Spleen (tissue), 11 donors: Measurements from ENCODE around the gene CSTPP1. TPM values are rescaled to one million over a fixed set of nuclear protein-coding genes. Genes with fewer than 3 reads are reported as not detected.
A peak's percentile ranks its signal among the peaks of the same experiment; 100 is the strongest.

Source experiments
- DNase-seq: peaks from one replicate; pipeline ENCODE4 v3.0.0-alpha.2; 2020
- H3K27ac ChIP-seq, 8 donors: fragments of 200-600 bp; sonication (generic) in 7 of 8; 1 replicate in 4 of 8; 2 replicates in 4 of 8; pipeline versions ENCODE4 v1.5.0 to v1.8.0; 2016 to 2021; ENCODE audit warnings: inconsistent platforms in 4 of 8, mild to moderate bottlenecking in 4 of 8, moderate library complexity in 1 of 8
- H3K27me3 ChIP-seq, 7 donors: fragments of 200-600 bp; sonication (generic) in 6 of 7; replicated peaks in 1 of 7; 1 replicate in 4 of 7; 2 replicates in 3 of 7; pipeline versions ENCODE4 v1.5.0 to v1.8.0; 2016 to 2021; ENCODE audit warnings: inconsistent platforms in 3 of 7, mild to moderate bottlenecking in 1 of 7
- H3K36me3 ChIP-seq, 6 donors: fragments of 200-600 bp; sonication (generic) in 5 of 6; 1 replicate in 4 of 6; 2 replicates in 2 of 6; pipeline versions ENCODE4 v1.5.0 to v1.8.0; 2016 to 2021; ENCODE audit warnings: inconsistent platforms in 2 of 6
- H3K4me1 ChIP-seq, 6 donors: fragments of 200-600 bp; sonication (generic) in 5 of 6; 1 replicate in 3 of 6; 2 replicates in 3 of 6; pipeline versions ENCODE4 v1.5.0 to v1.8.0; 2016 to 2021; ENCODE audit warnings: inconsistent platforms in 3 of 6
- H3K4me3 ChIP-seq, 8 donors: fragments of 200-600 bp; sonication (generic) in 7 of 8; 1 replicate in 4 of 8; 2 replicates in 4 of 8; pipeline versions ENCODE4 v1.5.0 to v1.8.0; 2016 to 2021; ENCODE audit warnings: inconsistent platforms in 4 of 8, mild to moderate bottlenecking in 4 of 8, moderate library complexity in 2 of 8
- H3K9me3 ChIP-seq, 8 donors: fragments of 200-600 bp; sonication (generic) in 7 of 8; 1 replicate in 4 of 8; 2 replicates in 4 of 8; pipeline versions ENCODE4 v1.5.0 to v1.8.0; 2016 to 2021; ENCODE audit warnings: inconsistent platforms in 4 of 8
- POLR2A ChIP-seq, 3 donors: fragments of 450-650 bp; IDR thresholded peaks; one replicate each; pipeline ENCODE4 v1.5.1; 2017; ENCODE audit warnings: antibody characterized with exemption in 3 of 3, mild to moderate bottlenecking in 1 of 3
- POLR2AphosphoS5 ChIP-seq, 3 donors: sonication (generic); formaldehyde crosslinking; IDR thresholded peaks; one replicate each; pipeline ENCODE4 v1.5.1; 2017; ENCODE audit warnings: antibody characterized with exemption in 3 of 3
- WGBS, 5 donors: extraction: QIAGEN DNeasy Blood & Tissue Kit in 3 of 5; methylation state at CpG; one replicate each; pipeline versions ENCODE4 v1.1.5 to v1.1.7; 2013 to 2018; 5-methylcytosine and 5-hydroxymethylcytosine counted together
- intact Hi-C: fragments of 100-400 bp; cut with DNase I; formaldehyde crosslinking; loops from one replicate; pipeline ENCODE4 v1.15.0; 2023; ENCODE audit warnings: low total_unique reads
- polyA plus RNA-seq, 3 donors: library from polyadenylated mRNA; stranded (reverse); fragments of 200-250 nt; gene quantifications; one replicate each; pipeline ENCODE4 v1.2.1, GENCODE V29; 2013
- total RNA-seq, 7 donors: library from RNA; depleted of rRNA in 3 of 7; stranded (reverse); fragments of >200 nt in 3 of 7; fragmentation: NEBNext Ultra II Directional in 4 of 7; extraction: Animal tissue kit (Norgen Biotek cat#: 25700) in 4 of 7; gene quantifications; one replicate each; pipeline versions ENCODE4 v1.1.0 to v1.2.1, GENCODE V29; 2016 to 2021
- TF ChIP-seq, protein P1 (sequence below), 11 experiments: fragments of 200-600 bp in 7 of 11; fragments of 450-650 bp in 4 of 11; sonication (generic) in 4 of 11; IDR thresholded peaks in 8 of 11; conservative IDR thresholded peaks in 3 of 11; 1 replicate in 7 of 11; 2 replicates in 4 of 11; pipeline versions ENCODE4 v1.4.0 to v1.8.0; 2016 to 2021; ENCODE audit warnings: antibody characterized with exemption in 11 of 11, inconsistent platforms in 4 of 11, mild to moderate bottlenecking in 1 of 11
- donor health status: healthy with polysubstance abuse.
- donor health status: DM: no; HTN: no; CAD: no; lungs with moderate emphysema.
- donor health status: DM: no; HTN: no; CAD: no.
- donor health status: Bipolar disorder and iron deficiency.
- donor health status: healthy.
- donor health status: DM: no; HTN: no; CAD: no.
- donor health status: DM: yes; HTN: yes; CAD: no.

Gene CSTPP1
- total and polyA plus RNA-seq, 10 donors, result 8.6 to 23.0 (median 14.4) TPM

DNA sequence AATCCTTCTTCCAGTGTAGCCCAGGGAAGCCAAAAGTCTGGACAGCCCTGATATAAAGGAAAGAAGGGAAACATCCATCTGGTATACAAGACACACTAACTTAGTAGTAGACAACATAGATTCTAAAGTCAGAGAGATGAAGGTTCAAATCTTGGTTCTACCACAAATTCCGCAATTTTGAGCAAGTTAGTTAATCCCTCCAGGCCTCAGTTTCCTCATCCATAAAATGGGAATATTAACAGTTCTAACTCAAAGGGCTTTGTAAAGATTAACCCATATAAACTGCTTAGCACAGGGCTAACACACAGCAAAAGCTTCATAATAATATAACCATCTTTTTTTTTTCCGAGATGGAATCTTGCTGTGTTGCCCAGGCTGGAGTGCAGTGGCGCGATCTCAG lies 29.0 kb upstream of the CSTPP1 start:
- no peak overlapping the region for H3K4me3 ChIP-seq
- H3K27ac ChIP-seq, result peak overlapping the region in 4 of 8 donors; percentile 65 to 77 (median 74)
- 91 to 99% (median 96%) methylated on average over 4 of the region's 4 CpGs for WGBS, 5 donors
- H3K9me3 ChIP-seq, result no peaks in the 10 kb centered on the region
- peaks cover 3 to 47% (median 20%) of the 10 kb centered on the region in 6 donors for H3K4me1 ChIP-seq
- intact Hi-C loops, result no loop called here
- H3K36me3 ChIP-seq, result no peaks in the 10 kb centered on the region
- DNase-seq, result no peak
- TF ChIP-seq POLR2AphosphoS5 (IDR thresholded peaks at IDR 0.05) (no peak), POLR2A (IDR thresholded peaks at IDR 0.05) (no peak)
- TF ChIP-seq, protein P1, sequence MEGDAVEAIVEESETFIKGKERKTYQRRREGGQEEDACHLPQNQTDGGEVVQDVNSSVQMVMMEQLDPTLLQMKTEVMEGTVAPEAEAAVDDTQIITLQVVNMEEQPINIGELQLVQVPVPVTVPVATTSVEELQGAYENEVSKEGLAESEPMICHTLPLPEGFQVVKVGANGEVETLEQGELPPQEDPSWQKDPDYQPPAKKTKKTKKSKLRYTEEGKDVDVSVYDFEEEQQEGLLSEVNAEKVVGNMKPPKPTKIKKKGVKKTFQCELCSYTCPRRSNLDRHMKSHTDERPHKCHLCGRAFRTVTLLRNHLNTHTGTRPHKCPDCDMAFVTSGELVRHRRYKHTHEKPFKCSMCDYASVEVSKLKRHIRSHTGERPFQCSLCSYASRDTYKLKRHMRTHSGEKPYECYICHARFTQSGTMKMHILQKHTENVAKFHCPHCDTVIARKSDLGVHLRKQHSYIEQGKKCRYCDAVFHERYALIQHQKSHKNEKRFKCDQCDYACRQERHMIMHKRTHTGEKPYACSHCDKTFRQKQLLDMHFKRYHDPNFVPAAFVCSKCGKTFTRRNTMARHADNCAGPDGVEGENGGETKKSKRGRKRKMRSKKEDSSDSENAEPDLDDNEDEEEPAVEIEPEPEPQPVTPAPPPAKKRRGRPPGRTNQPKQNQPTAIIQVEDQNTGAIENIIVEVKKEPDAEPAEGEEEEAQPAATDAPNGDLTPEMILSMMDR (IDR thresholded peaks at IDR 0.05 in 8 of 11, conservative IDR thresholded peaks at IDR 0.05 in 3 of 11), result no peak
- H3K27me3 ChIP-seq, result peaks cover 0 to 7% (median 0%) of the 10 kb centered on the region in 7 donors

- Histone ChIP-seq H3K27ac (no peak overlapping the region), H3K9me3 (no peaks in the 10 kb centered on the region), H3K27me3 (peaks cover 0 to 57% (median 22%) of the 10 kb centered on the region in 7 donors), H3K4me3 (no peak overlapping the region), H3K36me3 (no peaks in the 10 kb centered on the region), H3K4me1 (peaks cover 10 to 60% (median 39%) of the 10 kb centered on the region in 6 donors)
- TF ChIP-seq, protein P1 (IDR thresholded peaks at IDR 0.05 in 8 of 11, conservative IDR thresholded peaks at IDR 0.05 in 3 of 11), result no peak
- no peak for TF ChIP-seq POLR2AphosphoS5 (IDR thresholded peaks at IDR 0.05)
- no peak for TF ChIP-seq POLR2A (IDR thresholded peaks at IDR 0.05)
- intact Hi-C loops, result no loop called here
- DNase-seq, result no peak
- 31 to 49% (median 39%) methylated on average over 13 of the region's 13 CpGs for WGBS, 5 donors
Observed at GRCh38 chr11:46912526-46913150, 23.9 kb upstream of the CSTPP1 start.

- Histone ChIP-seq H3K4me3 (no peak overlapping the region), H3K4me1 (peaks cover 10 to 66% (median 44%) of the 10 kb centered on the region in 6 donors), H3K36me3 (no peaks in the 10 kb centered on the region), H3K27ac (peak overlapping the region in 1 of 8 donors; percentile 25), H3K27me3 (peaks cover 0 to 65% (median 28%) of the 10 kb centered on the region in 7 donors), H3K9me3 (no peaks in the 10 kb centered on the region)
- 67 to 76% (median 74%) methylated on average over 3 of the region's 3 CpGs for WGBS, 5 donors
- TF ChIP-seq, protein P1 (IDR thresholded peaks at IDR 0.05 in 8 of 11, conservative IDR thresholded peaks at IDR 0.05 in 3 of 11), result no peak
- TF ChIP-seq POLR2A (IDR thresholded peaks at IDR 0.05), result no peak
- intact Hi-C loops, result no loop called here
- DNase-seq, result no peak
Observed at GRCh38 chr11:46913484-46913883, 23.1 kb upstream of the CSTPP1 start.

GRCh38 chr11:46914363-46914762 lies 22.2 kb upstream of the CSTPP1 start:
- intact Hi-C loops, result no loop called here
- Histone ChIP-seq H3K4me3 (no peak overlapping the region), H3K4me1 (peaks cover 10 to 75% (median 52%) of the 10 kb centered on the region in 6 donors), H3K27ac (peak overlapping the region in 3 of 8 donors; percentile 25 to 27 (median 25)), H3K27me3 (peaks cover 0 to 74% (median 35%) of the 10 kb centered on the region in 7 donors), H3K36me3 (no peaks in the 10 kb centered on the region), H3K9me3 (no peaks in the 10 kb centered on the region)
- TF ChIP-seq POLR2A (IDR thresholded peaks at IDR 0.05), result no peak
- no peak for TF ChIP-seq POLR2AphosphoS5 (IDR thresholded peaks at IDR 0.05)
- TF ChIP-seq, protein P1 (IDR thresholded peaks at IDR 0.05 in 8 of 11, conservative IDR thresholded peaks at IDR 0.05 in 3 of 11), result no peak
- 58 to 74% (median 62%) methylated on average over 5 of the region's 5 CpGs for WGBS, 5 donors
- no peak for DNase-seq
